ENCODE measurements around the gene INPP5E.

- no peak for TF ChIP-seq CTCF (IDR thresholded peaks at IDR 0.05)
- TF ChIP-seq POLR2A (IDR thresholded peaks at IDR 0.05), result no peak
Measured at GRCh38 chr9:136391737-136392537, 47.7 kb downstream of the INPP5E start.

Measured in uterus (tissue), 2 donors.